ENCODE measurements around the gene ALPK3. TPM values are rescaled to one million over a fixed set of nuclear protein-coding genes. Genes with fewer than 3 reads are reported as not detected.

Gene ALPK3
- total RNA-seq, 1 experiment from 2014 or later: 17.7 TPM

DNA sequence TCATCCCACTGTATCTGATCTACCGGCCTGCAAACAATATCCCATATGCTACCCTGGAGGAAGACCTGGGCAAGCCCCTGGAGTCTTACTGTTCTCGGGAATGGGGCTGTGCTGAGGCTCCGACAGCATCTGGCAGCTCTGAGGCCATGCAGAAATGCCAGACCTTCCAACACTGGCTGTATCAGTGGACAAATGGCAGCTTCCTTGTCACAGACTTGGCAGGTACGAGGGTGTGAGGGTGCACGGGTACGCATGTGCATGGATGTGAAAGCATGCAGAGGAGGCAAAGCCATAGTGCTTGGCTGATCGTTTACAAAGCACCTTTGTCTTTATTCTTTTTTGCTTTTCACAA is 47.3 kb downstream of the ALPK3 start:
- H2BK15ac ChIP-seq (ENCODE audit: low read depth, low read length): no peak overlapping the region
- H2BK5ac ChIP-seq (ENCODE audit: insufficient read length, low read length): no peak overlapping the region
- H3K56ac ChIP-seq (ENCODE audit: insufficient read length, low read depth, low read length): no peak overlapping the region
- H4K5ac ChIP-seq (ENCODE audit: insufficient read length, low read depth, low read length): no peak overlapping the region
- TF ChIP-seq, protein P1, sequence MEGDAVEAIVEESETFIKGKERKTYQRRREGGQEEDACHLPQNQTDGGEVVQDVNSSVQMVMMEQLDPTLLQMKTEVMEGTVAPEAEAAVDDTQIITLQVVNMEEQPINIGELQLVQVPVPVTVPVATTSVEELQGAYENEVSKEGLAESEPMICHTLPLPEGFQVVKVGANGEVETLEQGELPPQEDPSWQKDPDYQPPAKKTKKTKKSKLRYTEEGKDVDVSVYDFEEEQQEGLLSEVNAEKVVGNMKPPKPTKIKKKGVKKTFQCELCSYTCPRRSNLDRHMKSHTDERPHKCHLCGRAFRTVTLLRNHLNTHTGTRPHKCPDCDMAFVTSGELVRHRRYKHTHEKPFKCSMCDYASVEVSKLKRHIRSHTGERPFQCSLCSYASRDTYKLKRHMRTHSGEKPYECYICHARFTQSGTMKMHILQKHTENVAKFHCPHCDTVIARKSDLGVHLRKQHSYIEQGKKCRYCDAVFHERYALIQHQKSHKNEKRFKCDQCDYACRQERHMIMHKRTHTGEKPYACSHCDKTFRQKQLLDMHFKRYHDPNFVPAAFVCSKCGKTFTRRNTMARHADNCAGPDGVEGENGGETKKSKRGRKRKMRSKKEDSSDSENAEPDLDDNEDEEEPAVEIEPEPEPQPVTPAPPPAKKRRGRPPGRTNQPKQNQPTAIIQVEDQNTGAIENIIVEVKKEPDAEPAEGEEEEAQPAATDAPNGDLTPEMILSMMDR (conservative IDR thresholded peaks at IDR 0.05): no peak
- Mint-ChIP-seq H3K27me3 (ENCODE audit: low read depth) (no peaks in the 10 kb centered on the region), H3K4me3 (no peak overlapping the region), H3K9me3 (no peaks in the 10 kb centered on the region; a peak in 1 of 5 replicates), H3K27ac (no peak overlapping the region), H3K36me3 (ENCODE audit: insufficient read depth in 1 of 3, low read depth in 3 of 3) (peaks cover 0 to 41% (median 6%) of the 10 kb centered on the region in 3 experiments; a peak in 3 of 7 replicates), H3K4me1 (no peaks in the 10 kb centered on the region; a peak in 1 of 4 replicates)
- peak overlapping the region; percentile 53 for H4K8ac ChIP-seq (replicated peaks; ENCODE audit: insufficient read length, low read depth, low read length)
- H3K14ac ChIP-seq (ENCODE audit: insufficient read depth, low read length): no peak overlapping the region
- no peak overlapping the region for H3K23ac ChIP-seq (ENCODE audit: insufficient read length, low read depth, low read length)
- no peak overlapping the region for H2BK120ac ChIP-seq (ENCODE audit: low read depth, low read length, poor library complexity, severe bottlenecking)
- no peak overlapping the region for H3T11ph ChIP-seq (ENCODE audit: low read length)
- no peak overlapping the region for H3K4me2 ChIP-seq (ENCODE audit: insufficient read depth, insufficient read length, low read length)
- no peak overlapping the region for H2AFZ ChIP-seq (ENCODE audit: low read length)
- no peaks in the 10 kb centered on the region for H4K20me1 ChIP-seq (ENCODE audit: control insufficient read depth, insufficient read depth, insufficient read length)
- no peaks in the 10 kb centered on the region for H3K9me3 ChIP-seq (ENCODE audit: control insufficient read depth, low read depth, low read length)
- H2BK20ac ChIP-seq (ENCODE audit: low read depth, low read length, poor library complexity, severe bottlenecking): no peak overlapping the region
- DNase-seq: no peak
- H3K18ac ChIP-seq (ENCODE audit: insufficient read length, low read depth, low read length): no peak overlapping the region
- no peak overlapping the region for H2BK12ac ChIP-seq (ENCODE audit: insufficient read length, low read depth, low read length)
- no peak overlapping the region for H2AK5ac ChIP-seq (ENCODE audit: insufficient read length, low read length)
- no peaks in the 10 kb centered on the region for H3K79me2 ChIP-seq (ENCODE audit: insufficient read depth, low read length)
- H3K27me3 ChIP-seq (ENCODE audit: insufficient read depth, low read length): no peaks in the 10 kb centered on the region
- H4K91ac ChIP-seq (ENCODE audit: insufficient read length, low read depth, low read length): no peak overlapping the region
- H3K27ac ChIP-seq (ENCODE audit: insufficient read length, low read depth, low read length): no peak overlapping the region
- H3K9ac ChIP-seq (ENCODE audit: extremely low read depth, insufficient read length, low read length): no peak overlapping the region
- H3K4ac ChIP-seq (ENCODE audit: low read depth, low read length): no peak overlapping the region
- H3K79me1 ChIP-seq (ENCODE audit: insufficient read depth, low read depth, low read length, poor library complexity, severe bottlenecking): no peaks in the 10 kb centered on the region
- no peaks in the 10 kb centered on the region for H3K4me1 ChIP-seq (ENCODE audit: insufficient read depth, low read length)
- H3K23me2 ChIP-seq (ENCODE audit: insufficient read length, low read depth, low read length, poor library complexity, severe bottlenecking): no peaks in the 10 kb centered on the region
- no CpG with 5 or more reads among the region's 7 CpGs for WGBS (ENCODE audit: extremely low coverage, insufficient read length, low lambda C conversion rate)

Data from H9 (cell line).